GM12878 (cell line): ENCODE data around the gene SPDYE4. TPM values are rescaled to one million over a fixed set of nuclear protein-coding genes. Genes with fewer than 3 reads are reported as not detected.

ENCODE experiments used
- ATAC-seq: fragments of 200-7000 bp; cut with Tn5 transposase; 3 replicates; pipeline ENCODE4 v1.9.1; 2020; ENCODE audit warnings: mild to moderate bottlenecking, moderate library complexity
- BruUV-seq: library from RNA; stranded (reverse); fragments of 400-500 nt; replicated peaks from 2 replicates; lab custom pipeline; 2021; lab: Mats Ljungman, UMichigan
- CTCF ChIA-PET: fragments of 300-600 bp; sonication (Branson Sonifier 250); formaldehyde crosslinking; extraction: SDS; loops from one replicate; lab custom pipeline; 2021; ENCODE audit warnings: inconsistent platforms; lab: Yijun Ruan, JAX
- POLR2A ChIA-PET: fragments of 350-600 bp; formaldehyde crosslinking; extraction: SDS; loops from one replicate; lab custom pipeline; 2021; ENCODE audit warnings: inconsistent platforms; lab: Charles Lee
- RAD21 ChIA-PET: fragments of 300-600 bp; sonication (Branson Sonifier 250); formaldehyde crosslinking; loops from one replicate; lab custom pipeline; 2023; ENCODE audit warnings: antibody characterized with exemption; ENCODE audit not compliant: unreplicated experiment; lab: Charles Lee
- SMC1A ChIA-PET: fragments of 300-600 bp; sonication (Branson Sonifier 250); formaldehyde crosslinking; loops from one replicate; lab custom pipeline; 2023; ENCODE audit not compliant: unreplicated experiment, uncharacterized antibody; lab: Charles Lee
- DNase-seq: peaks from one replicate; pipeline ENCODE4 v3.0.0-alpha.2; 2011; ENCODE audit warnings: low read depth, low spot score
- FAIRE-seq: peaks from 3 replicates; lab custom pipeline; 2011; peaks lifted over from hg19 to GRCh38; lab: Jason Lieb, UNC
- H2AFZ ChIP-seq: 2 replicates; pipeline ENCODE4 v1.6.0; 2011; ENCODE audit warnings: low read depth, low read length, control low read depth; ENCODE audit not compliant: control insufficient read depth
- H3K27ac ChIP-seq: 2 replicates; pipeline ENCODE4 v1.5.1; 2011; ENCODE audit warnings: control low read depth; ENCODE audit not compliant: control insufficient read depth, insufficient read depth
- H3K27me3 ChIP-seq, 2 experiments: replicated peaks in 1 of 2; 2 replicates each; pipeline versions ENCODE4 v1.6.0 to v1.6.1; 2011; ENCODE audit warnings: low read length in 1 of 2; ENCODE audit not compliant: control insufficient read depth in 2 of 2, insufficient read depth in 2 of 2
- H3K36me3 ChIP-seq, 2 experiments: 2 replicates each; pipeline ENCODE4 v1.5.1; 2011; ENCODE audit warnings: low read length in 1 of 2; ENCODE audit not compliant: control insufficient read depth in 2 of 2, insufficient read depth in 2 of 2
- H3K4me1 ChIP-seq: 2 replicates; pipeline ENCODE4 v1.6.1; 2011; ENCODE audit warnings: mild to moderate bottlenecking, low read length, moderate library complexity, mixed read lengths; ENCODE audit not compliant: control insufficient read depth, insufficient read depth
- H3K4me2 ChIP-seq: 2 replicates; pipeline ENCODE4 v1.6.0; 2011; ENCODE audit warnings: control low read depth; ENCODE audit not compliant: control insufficient read depth, insufficient read depth
- H3K4me3 ChIP-seq: fragments of 200-600 bp; sonication (generic); 2 replicates; pipeline ENCODE4 v1.5.1; 2016
- H3K79me2 ChIP-seq: 2 replicates; pipeline ENCODE4 v1.6.0; 2011; ENCODE audit warnings: low read length; ENCODE audit not compliant: control insufficient read depth, insufficient read depth
- H3K9ac ChIP-seq: 2 replicates; pipeline ENCODE4 v1.8.0; 2011; ENCODE audit warnings: low read length, control low read depth, mixed read lengths; ENCODE audit not compliant: control insufficient read depth, insufficient read depth
- H3K9me3 ChIP-seq: replicated peaks from 3 replicates; pipeline ENCODE4 v1.5.1; 2011; ENCODE audit warnings: mild to moderate bottlenecking, low read length; ENCODE audit not compliant: control insufficient read depth, insufficient read depth
- H4K20me1 ChIP-seq: 2 replicates; pipeline ENCODE4 v1.6.0; 2011; ENCODE audit not compliant: control insufficient read depth, insufficient read depth
- BCLAF1 ChIP-seq: fragments of 450-650 bp; IDR thresholded peaks from 2 replicates; pipeline ENCODE4 v1.6.1; 2017; ENCODE audit warnings: antibody characterized with exemption, mild to moderate bottlenecking, moderate library complexity
- CBFB ChIP-seq: IDR thresholded peaks from 2 replicates; pipeline ENCODE4 v1.6.1; 2016; ENCODE audit warnings: antibody characterized with exemption, low read depth
- CREB1 ChIP-seq: IDR thresholded peaks from 2 replicates; pipeline ENCODE4 v1.6.1; 2012; ENCODE audit warnings: low read depth, mild to moderate bottlenecking, inconsistent platforms
- E4F1 ChIP-seq: fragments of 450-650 bp; IDR thresholded peaks from 2 replicates; pipeline ENCODE4 v1.6.1; 2018; ENCODE audit warnings: borderline replicate concordance, mild to moderate bottlenecking; ENCODE audit not compliant: partially characterized antibody
- FOXK2 ChIP-seq: fragments of 450-650 bp; IDR thresholded peaks from 2 replicates; pipeline ENCODE4 v1.6.1; 2017; ENCODE audit warnings: mild to moderate bottlenecking, moderate library complexity
- IKZF2 ChIP-seq, 2 experiments: fragments of 450-650 bp; IDR thresholded peaks; 2 replicates each; pipeline ENCODE4 v1.6.1; 2017; ENCODE audit warnings: mild to moderate bottlenecking in 2 of 2, moderate library complexity in 2 of 2
- KAT2A ChIP-seq: conservative IDR thresholded peaks from 2 replicates; pipeline ENCODE4 v1.6.1; 2011; ENCODE audit warnings: low read depth, low read length; ENCODE audit not compliant: control insufficient read depth
- MAX ChIP-seq: IDR thresholded peaks from 2 replicates; pipeline ENCODE4 v1.6.1; 2012; ENCODE audit warnings: low read depth, low read length, improper control_type of control experiment
- MTA3 ChIP-seq: IDR thresholded peaks from 2 replicates; pipeline ENCODE4 v1.6.1; 2012; ENCODE audit warnings: low read length, inconsistent platforms, borderline replicate concordance
- NR2C2 ChIP-seq: IDR thresholded peaks from 2 replicates; pipeline ENCODE4 v1.6.1; 2011; ENCODE audit warnings: borderline replicate concordance, low read depth; ENCODE audit not compliant: control insufficient read depth, insufficient read length
- NR2F1 ChIP-seq: fragments of 450-650 bp; conservative IDR thresholded peaks from 2 replicates; pipeline ENCODE4 v1.6.1; 2017; ENCODE audit warnings: mild to moderate bottlenecking
- RCOR1 ChIP-seq: conservative IDR thresholded peaks from 2 replicates; pipeline ENCODE4 v1.6.1; 2012; ENCODE audit warnings: low read depth, low read length, improper control_type of control experiment
- RFX5 ChIP-seq: IDR thresholded peaks from 2 replicates; pipeline ENCODE4 v1.6.1; 2011; ENCODE audit warnings: low read depth, low read length, improper control_type of control experiment
- TCF12 ChIP-seq: IDR thresholded peaks from 2 replicates; pipeline ENCODE4 v1.6.1; 2011; ENCODE audit warnings: low read depth, mild to moderate bottlenecking, low read length
- ZNF24 ChIP-seq: fragments of 450-650 bp; IDR thresholded peaks from 2 replicates; pipeline ENCODE4 v1.6.1; 2017; ENCODE audit warnings: antibody characterized with exemption, mild to moderate bottlenecking
- WGBS: methylation state at CpG from one replicate; pipeline ENCODE4 v1.1.6; 2016; ENCODE audit warnings: low lambda C conversion rate; ENCODE audit not compliant: insufficient replicate concordance, insufficient coverage; ENCODE audit errors: missing lambda C conversion rate; 5-methylcytosine and 5-hydroxymethylcytosine counted together
- in situ Hi-C: fragments of 300-500 bp; cut with MboI; formaldehyde crosslinking; loops from 9 replicates; pipeline ENCODE4 v1.14.3; 2018; ENCODE audit warnings: mixed read lengths
- intact Hi-C: fragments of 100-400 bp; cut with micrococcal nuclease; formaldehyde crosslinking; loops from one replicate; pipeline ENCODE4 v1.14.2; 2022; ENCODE audit not compliant: unreplicated experiment
- polyA plus RNA-seq, 11 experiments: library from polyadenylated mRNA; depleted of rRNA in 4 of 11; unstranded in 6 of 11; stranded (reverse) in 5 of 11; fragments of >200 nt; fragmentation: Nextera tagmentation in 4 of 11; fragmentation: Illumina TruSeq in 1 of 11; extraction: Ambion mirVana in 4 of 11; extraction: Trizol in 1 of 11; gene quantifications; 1 replicate in 1 of 11; 2 replicates in 10 of 11; pipeline versions ENCODE4 v1.2.1 to v1.2.3, GENCODE V29; 2011 to 2016; ENCODE audit warnings: inconsistent platforms in 2 of 11, missing spikeins in 2 of 11, low read depth in 1 of 11
- total RNA-seq, 4 experiments: library from RNA; depleted of rRNA in 3 of 4; stranded (reverse); fragments of >200 nt in 3 of 4; fragmentation: Illumina TruSeq in 1 of 4; extraction: Trizol in 1 of 4; gene quantifications; 2 replicates each; pipeline versions ENCODE4 v1.2.1 to v1.2.3, GENCODE V29; 2013 to 2021

The SPDYE4 gene
- total and polyA plus RNA-seq, 10 of the 15 experiments (the other 5 are each of a cell fraction or from before 2014, with no cell fraction given) = 0.07 to 0.18 TPM; not detected in 8

- CTCF ChIA-PET = no interaction called here
- in situ Hi-C loops (no loop called here), intact Hi-C loops (no loop called here)
- DNase-seq (no peak), FAIRE-seq (no peak), ATAC-seq (no peak)
- 32% methylated on average over 13 of the region's 13 CpGs for WGBS
- Histone ChIP-seq H3K9ac (no peak overlapping the region), H3K4me2 (no peak overlapping the region), H2AFZ (no peak overlapping the region), H3K27ac (no peak overlapping the region), H4K20me1 (no peaks in the 10 kb centered on the region), H3K9me3 (no peaks in the 10 kb centered on the region), H3K27me3 (peaks cover 0 to 4% of the 10 kb centered on the region in 2 experiments; a peak in 3 of 4 replicates), H3K79me2 (no peaks in the 10 kb centered on the region), H3K4me1 (no peaks in the 10 kb centered on the region), H3K4me3 (no peak overlapping the region), H3K36me3 (no peaks in the 10 kb centered on the region)
- RAD21 ChIA-PET = no interaction called here
- no TSS peak for BruUV-seq
- POLR2A ChIA-PET = no interaction called here
- TF ChIP-seq NR2C2 = no peak
- no peak for TF ChIP-seq BCLAF1
- TF ChIP-seq E4F1 = no peak
- TF ChIP-seq FOXK2 = no peak
- TF ChIP-seq ZNF24 = no peak
- no peak for TF ChIP-seq IKZF2 (IDR thresholded peaks at IDR 0.05)
- TF ChIP-seq MTA3 = no peak
- TF ChIP-seq KAT2A = no peak
- no peak for TF ChIP-seq RFX5
- no peak for TF ChIP-seq RCOR1
- no peak for TF ChIP-seq MAX
- TF ChIP-seq CREB1 = no peak
- no peak for TF ChIP-seq NR2F1
- no peak for TF ChIP-seq CBFB
- TF ChIP-seq TCF12 = no peak
- TF ChIP-seq, all 136 proteins: peak for 0
- SMC1A ChIA-PET = no interaction called here
Observed at GRCh38 chr17:8728251-8728938, 30.0 kb downstream of the SPDYE4 start.
